Keratinocyte (primary cell): ENCODE data around the gene FAM83E. TPM values are rescaled to one million over a fixed set of nuclear protein-coding genes. Genes with fewer than 3 reads are reported as not detected.

Source experiments
- DNase-seq: peaks from one replicate; pipeline ENCODE4 v3.0.0-alpha.2; 2011; ENCODE audit warnings: low read depth, missing footprints, low spot score
- FAIRE-seq: peaks from 2 replicates; lab custom pipeline; 2011; peaks lifted over from hg19 to GRCh38; lab: Jason Lieb, UNC
- H2AFZ ChIP-seq: 2 replicates; pipeline ENCODE4 v1.6.0; 2012; ENCODE audit warnings: low read length, control low read depth, inconsistent platforms; ENCODE audit not compliant: control insufficient read depth
- H3K27ac ChIP-seq: 2 replicates; pipeline ENCODE4 v1.5.1; 2011; ENCODE audit warnings: low read length; ENCODE audit not compliant: control insufficient read depth, insufficient read depth
- H3K27me3 ChIP-seq: 3 replicates; pipeline ENCODE4 v1.6.0; 2011; ENCODE audit warnings: low read length; ENCODE audit not compliant: control insufficient read depth, insufficient read depth; ENCODE audit errors: extremely low read depth
- H3K36me3 ChIP-seq, 2 experiments: 2 replicates in 1 of 2; 3 replicates in 1 of 2; pipeline ENCODE4 v1.5.1; 2011; ENCODE audit warnings: low read length in 2 of 2, mild to moderate bottlenecking in 1 of 2; ENCODE audit not compliant: control insufficient read depth in 2 of 2, insufficient read depth in 2 of 2; ENCODE audit errors: extremely low read depth in 1 of 2
- H3K4me1 ChIP-seq: 3 replicates; pipeline ENCODE4 v1.5.1; 2011; ENCODE audit warnings: low read length; ENCODE audit not compliant: control insufficient read depth, insufficient read depth; ENCODE audit errors: extremely low read depth
- H3K4me2 ChIP-seq: 3 replicates; pipeline ENCODE4 v1.6.0; 2011; ENCODE audit warnings: low read depth, low read length; ENCODE audit not compliant: control insufficient read depth, insufficient read depth; ENCODE audit errors: extremely low read depth
- H3K4me3 ChIP-seq, 3 experiments: fragments of 200-600 bp in 1 of 3; sonication (generic) in 1 of 3; 2 replicates in 2 of 3; 3 replicates in 1 of 3; pipeline ENCODE4 v1.5.1; 2011 to 2016; ENCODE audit warnings: low read length in 3 of 3, mild to moderate bottlenecking in 3 of 3, control low read depth in 2 of 3, inconsistent platforms in 1 of 3, low read depth in 1 of 3, mixed read lengths in 1 of 3, mixed run types in 1 of 3, moderate library complexity in 1 of 3; ENCODE audit not compliant: control insufficient read depth in 2 of 3, insufficient read depth in 2 of 3; ENCODE audit errors: extremely low read depth in 1 of 3
- H3K79me2 ChIP-seq: 2 replicates; pipeline ENCODE4 v1.6.0; 2012; ENCODE audit warnings: low read length; ENCODE audit not compliant: control insufficient read depth, insufficient read depth
- H3K9ac ChIP-seq: 3 replicates; pipeline ENCODE4 v1.6.0; 2011; ENCODE audit warnings: low read length; ENCODE audit not compliant: control insufficient read depth, insufficient read depth; ENCODE audit errors: extremely low read depth
- H3K9me1 ChIP-seq: 3 replicates; pipeline ENCODE4 v1.6.0; 2011; ENCODE audit warnings: low read length; ENCODE audit not compliant: control insufficient read depth, insufficient read depth; ENCODE audit errors: extremely low read depth
- H3K9me3 ChIP-seq: 2 replicates; pipeline ENCODE4 v1.5.1; 2012; ENCODE audit warnings: low read depth, low read length; ENCODE audit not compliant: control insufficient read depth
- H4K20me1 ChIP-seq: 3 replicates; pipeline ENCODE4 v1.6.0; 2011; ENCODE audit warnings: low read length; ENCODE audit not compliant: control insufficient read depth, insufficient read depth; ENCODE audit errors: extremely low read depth
- CTCF ChIP-seq, 3 experiments: IDR thresholded peaks in 1 of 3; conservative IDR thresholded peaks in 1 of 3; optimal IDR thresholded peaks in 1 of 3; 2 replicates in 2 of 3; 3 replicates in 1 of 3; pipeline versions ENCODE3 to v1.5.1; 2011; ENCODE audit warnings: low read length in 3 of 3, mild to moderate bottlenecking in 3 of 3, moderate library complexity in 2 of 3, control low read depth in 1 of 3, inconsistent platforms in 1 of 3; ENCODE audit not compliant: insufficient read depth in 2 of 3; ENCODE audit errors: extremely low read depth in 1 of 3
- EZH2 ChIP-seq: IDR thresholded peaks from one replicate; pipeline ENCODE4 v1.6.1; 2012; ENCODE audit warnings: inconsistent platforms, mild to moderate bottlenecking, low read length, moderate library complexity
- dilution Hi-C: fragments of 300-500 bp; cut with MboI; formaldehyde crosslinking; loops from one replicate; pipeline ENCODE4 v1.7.0; 2020; ENCODE audit warnings: low sequenced_read_pairs; ENCODE audit not compliant: extremely low pct_ligation_motif_present
- polyA plus RNA-seq, 5 experiments: library from polyadenylated mRNA; depleted of rRNA in 3 of 5; stranded (reverse) in 3 of 5; stranded (forward) in 1 of 5; unstranded in 1 of 5; fragments of >200 nt; gene quantifications; 1 replicate in 1 of 5; 2 replicates in 3 of 5; 3 replicates in 1 of 5; pipeline versions ENCODE4 v1.2.1 to v1.2.3, GENCODE V29; 2011 to 2012; ENCODE audit warnings: missing spikeins in 2 of 5, low read depth in 1 of 5, low replicate concordance in 1 of 5

Gene FAM83E
- polyA plus RNA-seq, 1 donor (not counting 4 experiments of a cell fraction or from before 2014, with no cell fraction given): 0.17 TPM

GRCh38 chr19:48646722-48647216, 31.9 kb upstream of the FAM83E start:
- Histone ChIP-seq H3K36me3 (no peaks in the 10 kb centered on the region), H3K9me3 (no peaks in the 10 kb centered on the region), H3K79me2 (no peaks in the 10 kb centered on the region), H2AFZ (peak overlapping the region; percentile 60), H3K4me3 (peak overlapping the region in 1 of 3 experiments; percentile 51), H3K4me2 (peak overlapping the region; percentile 88), H3K4me1 (peaks cover 20% of the 10 kb centered on the region), H4K20me1 (no peaks in the 10 kb centered on the region), H3K27me3 (peaks cover 5% of the 10 kb centered on the region), H3K27ac (no peak overlapping the region), H3K9me1 (no peaks in the 10 kb centered on the region), H3K9ac (peak overlapping the region; percentile 62)
- FAIRE-seq (no peak), DNase-seq (no peak)
- dilution Hi-C loops: no loop called here
- TF ChIP-seq EZH2 (no peak), CTCF (optimal IDR thresholded peaks at IDR 0.05 in 1 of 3, IDR thresholded peaks at IDR 0.05 in 1 of 3, conservative IDR thresholded peaks at IDR 0.05 in 1 of 3; ENCODE audit: extremely low read depth in 1 of 3, insufficient read depth in 2 of 3, low read length in 3 of 3) (no peak)

- no peaks in the 10 kb centered on the region for H4K20me1 ChIP-seq
- H2AFZ ChIP-seq: peak within 1 kb of the TSS; percentile 85
- no peaks in the 10 kb centered on the region for H3K9me1 ChIP-seq
- DNase-seq: no peak
- H3K9ac ChIP-seq: peak within 1 kb of the TSS; percentile 62
- no peak for FAIRE-seq
- no peaks in the 10 kb centered on the region for H3K36me3 ChIP-seq
- peaks cover 20% of the 10 kb centered on the region for H3K4me1 ChIP-seq
- dilution Hi-C loops: no loop called here
- H3K4me2 ChIP-seq: peak within 1 kb of the TSS; percentile 88
- peak within 1 kb of the TSS; percentile 51 to 84 (median 67) for H3K4me3 ChIP-seq
- TF ChIP-seq EZH2 (no peak), CTCF (optimal IDR thresholded peaks at IDR 0.05 in 1 of 3, IDR thresholded peaks at IDR 0.05 in 1 of 3, conservative IDR thresholded peaks at IDR 0.05 in 1 of 3; ENCODE audit: extremely low read depth in 1 of 3, insufficient read depth in 2 of 3, low read length in 3 of 3) (peak; percentile 54 to 96 (median 91))
- no peaks in the 10 kb centered on the region for H3K79me2 ChIP-seq
- no peak within 1 kb of the TSS for H3K27ac ChIP-seq
- H3K27me3 ChIP-seq: peaks cover 5% of the 10 kb centered on the region
- H3K9me3 ChIP-seq: no peaks in the 10 kb centered on the region
These were observed 31.3 kb upstream of the FAM83E start, which contains the start of gene CA11 for GRCh38 chr19:48646001-48646721. Gene CA11, minus strand, starts transcription at chr19:48646187. Its CDS starts 555 bp downstream, at chr19:48645632.
